Osteocyte (in vitro differentiated cells): ENCODE results near the gene ABHD12B. TPM values are rescaled to one million over a fixed set of nuclear protein-coding genes. Genes with fewer than 3 reads are reported as not detected.

ENCODE experiments used
- DNase-seq: peaks from one replicate; pipeline ENCODE4 v3.0.0; 2021; ENCODE audit warnings: mixed read lengths; ENCODE audit not compliant: unreplicated experiment; ENCODE audit errors: extremely low spot score
- H3K27ac Mint-ChIP-seq: one replicate; pipeline ENCODE4 v1.8.0; 2021; ENCODE audit warnings: mild to moderate bottlenecking, mixed read lengths; ENCODE audit not compliant: unreplicated experiment
- H3K27me3 Mint-ChIP-seq: one replicate; pipeline ENCODE4 v1.8.0; 2021; ENCODE audit warnings: mixed read lengths; ENCODE audit not compliant: unreplicated experiment
- H3K36me3 Mint-ChIP-seq: one replicate; pipeline ENCODE4 v1.8.0; 2021; ENCODE audit warnings: mixed read lengths; ENCODE audit not compliant: unreplicated experiment
- H3K4me1 Mint-ChIP-seq: one replicate; pipeline ENCODE4 v1.8.0; 2021; ENCODE audit warnings: mixed read lengths; ENCODE audit not compliant: unreplicated experiment
- H3K4me3 Mint-ChIP-seq: one replicate; pipeline ENCODE4 v1.8.0; 2021; ENCODE audit warnings: mild to moderate bottlenecking, moderate library complexity, mixed read lengths; ENCODE audit not compliant: unreplicated experiment
- H3K9me3 Mint-ChIP-seq: one replicate; pipeline ENCODE4 v1.8.0; 2021; ENCODE audit warnings: mixed read lengths; ENCODE audit not compliant: unreplicated experiment
- total RNA-seq: library from RNA; stranded (reverse); gene quantifications from 2 replicates; pipeline ENCODE4 v1.2.1, GENCODE V29; 2021
- TF ChIP-seq, protein P1 (sequence below): fragments of 200-600 bp; sonication (generic); IDR thresholded peaks from 2 replicates; pipeline ENCODE4 v1.5.0; 2021; ENCODE audit warnings: antibody characterized with exemption, mild to moderate bottlenecking, moderate library complexity

Gene ABHD12B
- total RNA-seq, 1 donor from 2014 or later: not detected

GRCh38 chr14:50853891-50854290 lies 18.0 kb upstream of the ABHD12B start:
- no peaks in the 10 kb centered on the region for H3K36me3 Mint-ChIP-seq
- TF ChIP-seq, protein P1, sequence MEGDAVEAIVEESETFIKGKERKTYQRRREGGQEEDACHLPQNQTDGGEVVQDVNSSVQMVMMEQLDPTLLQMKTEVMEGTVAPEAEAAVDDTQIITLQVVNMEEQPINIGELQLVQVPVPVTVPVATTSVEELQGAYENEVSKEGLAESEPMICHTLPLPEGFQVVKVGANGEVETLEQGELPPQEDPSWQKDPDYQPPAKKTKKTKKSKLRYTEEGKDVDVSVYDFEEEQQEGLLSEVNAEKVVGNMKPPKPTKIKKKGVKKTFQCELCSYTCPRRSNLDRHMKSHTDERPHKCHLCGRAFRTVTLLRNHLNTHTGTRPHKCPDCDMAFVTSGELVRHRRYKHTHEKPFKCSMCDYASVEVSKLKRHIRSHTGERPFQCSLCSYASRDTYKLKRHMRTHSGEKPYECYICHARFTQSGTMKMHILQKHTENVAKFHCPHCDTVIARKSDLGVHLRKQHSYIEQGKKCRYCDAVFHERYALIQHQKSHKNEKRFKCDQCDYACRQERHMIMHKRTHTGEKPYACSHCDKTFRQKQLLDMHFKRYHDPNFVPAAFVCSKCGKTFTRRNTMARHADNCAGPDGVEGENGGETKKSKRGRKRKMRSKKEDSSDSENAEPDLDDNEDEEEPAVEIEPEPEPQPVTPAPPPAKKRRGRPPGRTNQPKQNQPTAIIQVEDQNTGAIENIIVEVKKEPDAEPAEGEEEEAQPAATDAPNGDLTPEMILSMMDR: no peak
- H3K4me1 Mint-ChIP-seq: peaks cover 3% of the 10 kb centered on the region
- no peaks in the 10 kb centered on the region for H3K9me3 Mint-ChIP-seq
- no peaks in the 10 kb centered on the region for H3K27me3 Mint-ChIP-seq
- no peak overlapping the region for H3K27ac Mint-ChIP-seq
- no peak for DNase-seq
- H3K4me3 Mint-ChIP-seq: no peak overlapping the region

DNA sequence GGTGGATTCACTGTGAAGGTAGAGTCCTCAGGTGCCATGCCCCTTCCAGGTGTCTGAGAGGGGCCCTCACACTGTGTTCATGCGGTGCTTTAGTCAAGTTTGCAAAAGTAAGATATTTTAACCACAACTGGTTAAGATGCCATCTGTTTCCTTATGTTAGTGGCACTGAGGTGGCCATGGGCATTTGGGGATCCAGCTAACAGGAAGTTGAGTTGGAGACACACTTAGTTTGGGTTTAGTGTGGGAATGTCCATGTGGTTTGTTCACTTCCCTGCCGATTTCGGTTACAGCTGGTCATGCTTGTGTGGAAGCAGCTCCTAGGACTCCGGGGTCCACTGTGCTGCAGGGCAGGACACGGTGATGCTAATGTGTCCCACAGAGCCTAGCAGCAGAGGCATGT lies 17.3 kb upstream of the ABHD12B start:
- no peak overlapping the region for H3K27ac Mint-ChIP-seq

GRCh38 chr14:50855558-50855957 lies 16.3 kb upstream of the ABHD12B start:
- H3K27ac Mint-ChIP-seq: no peak overlapping the region
- no peak for DNase-seq
- H3K27me3 Mint-ChIP-seq: no peaks in the 10 kb centered on the region
- no peak overlapping the region for H3K4me3 Mint-ChIP-seq
- peaks cover 18% of the 10 kb centered on the region for H3K4me1 Mint-ChIP-seq
- no peaks in the 10 kb centered on the region for H3K9me3 Mint-ChIP-seq
- TF ChIP-seq, protein P1: peak; percentile 31
- H3K36me3 Mint-ChIP-seq: no peaks in the 10 kb centered on the region

More for the DNA sequence above, 17.3 kb upstream of the ABHD12B start:
- H3K4me3 Mint-ChIP-seq: no peak overlapping the region
- no peaks in the 10 kb centered on the region for H3K36me3 Mint-ChIP-seq
- no peaks in the 10 kb centered on the region for H3K27me3 Mint-ChIP-seq
- TF ChIP-seq, protein P1: no peak
- H3K4me1 Mint-ChIP-seq: peaks cover 9% of the 10 kb centered on the region
- no peaks in the 10 kb centered on the region for H3K9me3 Mint-ChIP-seq
- no peak for DNase-seq

DNA sequence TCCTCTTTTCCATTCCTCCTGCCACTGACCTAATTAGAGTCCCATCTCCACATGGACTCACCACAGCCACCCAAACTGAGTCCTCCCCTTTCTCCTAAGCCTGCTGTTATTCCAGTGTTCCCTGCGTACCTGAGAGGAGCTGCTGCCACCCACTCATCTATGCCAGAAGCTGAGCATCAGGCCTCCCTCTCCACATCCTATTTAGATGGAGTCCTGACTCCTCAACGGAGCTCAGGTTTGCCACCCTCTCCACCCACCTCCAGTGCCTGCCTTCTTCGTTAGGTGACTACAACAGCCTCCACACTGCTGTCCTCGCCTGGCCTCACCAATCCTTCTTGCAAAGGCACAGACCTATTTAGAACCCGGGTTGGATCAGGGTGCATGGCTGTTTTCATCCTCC lies 15.2 kb upstream of the ABHD12B start:
- Mint-ChIP-seq H3K4me3 (no peak overlapping the region), H3K9me3 (no peaks in the 10 kb centered on the region), H3K36me3 (no peaks in the 10 kb centered on the region), H3K27me3 (no peaks in the 10 kb centered on the region), H3K27ac (no peak overlapping the region), H3K4me1 (peaks cover 18% of the 10 kb centered on the region)
- DNase-seq: no peak
- TF ChIP-seq, protein P1: no peak

DNA sequence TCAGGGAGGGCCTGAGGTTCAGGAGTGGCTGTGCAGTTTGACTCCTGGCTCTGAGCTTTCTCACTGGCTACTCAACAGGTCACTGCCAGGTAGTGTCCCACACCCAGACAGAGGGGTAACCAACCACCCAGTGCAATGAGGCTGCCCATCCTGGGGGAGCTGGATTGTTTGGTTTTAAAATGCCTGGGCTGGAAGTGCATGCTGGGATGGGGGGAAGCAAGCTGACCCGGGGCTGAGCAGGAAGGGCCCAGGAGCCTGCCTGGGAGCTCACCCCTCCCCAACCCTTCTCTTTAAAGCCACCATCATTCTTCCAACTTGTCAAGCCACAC lies 12.6 kb upstream of the ABHD12B start:
- H3K4me3 Mint-ChIP-seq: peak overlapping the region; percentile 78
- peak overlapping the region; percentile 95 for H3K27ac Mint-ChIP-seq
- H3K4me1 Mint-ChIP-seq: peaks cover 20% of the 10 kb centered on the region

More for the DNA sequence above, 12.6 kb upstream of the ABHD12B start:
- Mint-ChIP-seq H3K9me3 (no peaks in the 10 kb centered on the region), H3K36me3 (no peaks in the 10 kb centered on the region), H3K27me3 (no peaks in the 10 kb centered on the region)
- DNase-seq: no peak
- TF ChIP-seq, protein P1: no peak
